ENCODE measurements around the gene DELE1.

GRCh38 chr5:141883184-141883891, 40.3 kb upstream of the DELE1 start:
- no peak for TF ChIP-seq CTCF (IDR thresholded peaks at IDR 0.05)
- TF ChIP-seq EZH2 (IDR thresholded peaks at IDR 0.05; ENCODE audit: borderline replicate concordance, insufficient read depth, low read depth, low read length, poor library complexity, severe bottlenecking): no peak
